HEK293 (cell line): ENCODE data around the gene TPM3.
"Not testable (repeated sequence)": the region's sequence is repeated elsewhere in the genome, so short reads cannot be mapped to it uniquely, and the experiment has no call there.

Experiments
- CTCF ChIA-PET: fragments of 350-600 bp; formaldehyde crosslinking; extraction: SDS; loops from one replicate; lab custom pipeline; 2021; ENCODE audit warnings: antibody characterized with exemption; lab: Yijun Ruan, JAX
- POLR2A ChIA-PET: fragments of 300-600 bp; formaldehyde crosslinking; extraction: SDS; loops from one replicate; lab custom pipeline; 2020; ENCODE audit warnings: antibody characterized with exemption, inconsistent platforms; lab: Yijun Ruan, JAX
- H3K27ac ChIP-seq: fragments of 200-500 bp; sonication (Bioruptor generic); 2 replicates; pipeline ENCODE4 v1.5.1; 2014; ENCODE audit warnings: low read depth, low read length, control low read depth, inconsistent platforms; ENCODE audit errors: extremely low read depth
- H3K36me3 ChIP-seq, 2 experiments: fragments of 200-500 bp in 1 of 2; sonication (Bioruptor generic) in 1 of 2; 1 replicate in 1 of 2; 2 replicates in 1 of 2; pipeline ENCODE4 v1.5.1; 2014 to 2017; ENCODE audit warnings: inconsistent platforms in 2 of 2, low read length in 2 of 2; ENCODE audit not compliant: control insufficient read depth in 2 of 2, insufficient read depth in 1 of 2
- H3K4me1 ChIP-seq: fragments of 200-500 bp; sonication (Bioruptor generic); 2 replicates; pipeline ENCODE4 v1.5.1; 2014; ENCODE audit warnings: mild to moderate bottlenecking, low read length, inconsistent platforms; ENCODE audit not compliant: control insufficient read depth, insufficient read depth
- H3K4me3 ChIP-seq: 2 replicates; pipeline ENCODE4 v1.5.1; 2011; ENCODE audit warnings: low read depth, mild to moderate bottlenecking, control low read depth, low read length, moderate library complexity
- H3K9me3 ChIP-seq: fragments of 200-500 bp; sonication (Bioruptor generic); 2 replicates; pipeline ENCODE4 v1.5.1; 2014; ENCODE audit warnings: low read depth, low read length, inconsistent platforms; ENCODE audit not compliant: control insufficient read depth, insufficient read depth
- GLI4 ChIP-seq: fragments of 450-650 bp; formaldehyde crosslinking; IDR thresholded peaks from 2 replicates; pipeline ENCODE4 v1.5.1; 2016; ENCODE audit warnings: missing biosample characterization, missing genetic modification characterization
- GLIS1 ChIP-seq: fragments of 450-650 bp; formaldehyde crosslinking; IDR thresholded peaks from 2 replicates; pipeline ENCODE4 v1.5.1; 2016; ENCODE audit warnings: missing biosample characterization, missing genetic modification characterization
- IKZF3 ChIP-seq: fragments of 450-650 bp; IDR thresholded peaks from 2 replicates; pipeline ENCODE4 v1.5.0; 2018; ENCODE audit warnings: missing biosample characterization, mild to moderate bottlenecking, missing genetic modification characterization, moderate library complexity
- OSR2 ChIP-seq: fragments of 450-650 bp; formaldehyde crosslinking; IDR thresholded peaks from 2 replicates; pipeline ENCODE4 v1.5.1; 2016; ENCODE audit warnings: missing biosample characterization, missing genetic modification characterization
- PRDM1 ChIP-seq: fragments of 450-650 bp; formaldehyde crosslinking; IDR thresholded peaks from 2 replicates; pipeline ENCODE4; 2016; ENCODE audit warnings: missing biosample characterization, missing genetic modification characterization
- YY2 ChIP-seq: fragments of 450-650 bp; formaldehyde crosslinking; IDR thresholded peaks from 2 replicates; pipeline ENCODE4 v1.5.1; 2016; ENCODE audit warnings: missing biosample characterization, missing genetic modification characterization
- ZNF16 ChIP-seq: fragments of 450-650 bp; formaldehyde crosslinking; IDR thresholded peaks from 2 replicates; pipeline ENCODE4 v1.5.1; 2016; ENCODE audit warnings: low read depth, missing biosample characterization, missing genetic modification characterization
- ZNF2 ChIP-seq: fragments of 450-650 bp; formaldehyde crosslinking; IDR thresholded peaks from 2 replicates; pipeline ENCODE4 v1.5.1; 2016; ENCODE audit warnings: missing biosample characterization, missing genetic modification characterization
- ZNF202 ChIP-seq: fragments of 450-650 bp; formaldehyde crosslinking; IDR thresholded peaks from 2 replicates; pipeline ENCODE4 v1.5.1; 2016; ENCODE audit warnings: missing biosample characterization, missing genetic modification characterization, borderline replicate concordance
- ZNF274 ChIP-seq, 2 experiments: fragments of 200-500 bp in 1 of 2; fragments of 450-650 bp in 1 of 2; sonication (Bioruptor generic) in 1 of 2; formaldehyde crosslinking in 1 of 2; IDR thresholded peaks; 2 replicates each; pipeline versions ENCODE4 v1.5.1 to v1.6.1; 2014 to 2016; ENCODE audit warnings: borderline replicate concordance in 1 of 2, inconsistent platforms in 1 of 2, low read length in 1 of 2, missing biosample characterization in 1 of 2, missing genetic modification characterization in 1 of 2
- ZNF350 ChIP-seq: fragments of 450-650 bp; formaldehyde crosslinking; IDR thresholded peaks from 2 replicates; pipeline ENCODE4 v1.5.0; 2017; ENCODE audit warnings: missing biosample characterization, mild to moderate bottlenecking, missing genetic modification characterization
- ZNF530 ChIP-seq: fragments of 450-650 bp; formaldehyde crosslinking; IDR thresholded peaks from 2 replicates; pipeline ENCODE4 v1.5.1; 2016; ENCODE audit warnings: low read depth, missing biosample characterization, missing genetic modification characterization
- ZNF549 ChIP-seq: fragments of 450-650 bp; IDR thresholded peaks from 2 replicates; pipeline ENCODE4 v1.5.1; 2018; ENCODE audit warnings: missing biosample characterization, missing genetic modification characterization, mild to moderate bottlenecking, inconsistent platforms, moderate library complexity
- ZNF600 ChIP-seq: fragments of 450-650 bp; formaldehyde crosslinking; IDR thresholded peaks from 2 replicates; pipeline ENCODE4 v1.5.1; 2016; ENCODE audit warnings: missing biosample characterization, missing genetic modification characterization
- ZNF660 ChIP-seq: fragments of 450-650 bp; IDR thresholded peaks from 2 replicates; pipeline ENCODE4 v1.5.1; 2018; ENCODE audit warnings: missing biosample characterization, mild to moderate bottlenecking, missing genetic modification characterization
- ZNF768 ChIP-seq: fragments of 450-650 bp; formaldehyde crosslinking; IDR thresholded peaks from 2 replicates; pipeline ENCODE4 v1.5.1; 2018; ENCODE audit warnings: missing biosample characterization, mild to moderate bottlenecking, missing genetic modification characterization
- ZNF843 ChIP-seq: fragments of 450-650 bp; formaldehyde crosslinking; IDR thresholded peaks from 2 replicates; pipeline ENCODE4 v1.5.1; 2016; ENCODE audit warnings: missing biosample characterization, missing genetic modification characterization
- ZSCAN23 ChIP-seq: fragments of 450-650 bp; formaldehyde crosslinking; IDR thresholded peaks from 2 replicates; pipeline ENCODE4 v1.5.1; 2016; ENCODE audit warnings: missing biosample characterization, missing genetic modification characterization
- TF ChIP-seq, protein P1 (sequence below): fragments of 450-650 bp; formaldehyde crosslinking; IDR thresholded peaks from 2 replicates; pipeline ENCODE4 v1.5.1; 2016; ENCODE audit warnings: missing biosample characterization, missing genetic modification characterization
- TF ChIP-seq, protein P2 (sequence below): fragments of 450-650 bp; formaldehyde crosslinking; IDR thresholded peaks from 2 replicates; pipeline ENCODE4; 2016; ENCODE audit warnings: missing biosample characterization, missing genetic modification characterization

TPM3 gene

DNA sequence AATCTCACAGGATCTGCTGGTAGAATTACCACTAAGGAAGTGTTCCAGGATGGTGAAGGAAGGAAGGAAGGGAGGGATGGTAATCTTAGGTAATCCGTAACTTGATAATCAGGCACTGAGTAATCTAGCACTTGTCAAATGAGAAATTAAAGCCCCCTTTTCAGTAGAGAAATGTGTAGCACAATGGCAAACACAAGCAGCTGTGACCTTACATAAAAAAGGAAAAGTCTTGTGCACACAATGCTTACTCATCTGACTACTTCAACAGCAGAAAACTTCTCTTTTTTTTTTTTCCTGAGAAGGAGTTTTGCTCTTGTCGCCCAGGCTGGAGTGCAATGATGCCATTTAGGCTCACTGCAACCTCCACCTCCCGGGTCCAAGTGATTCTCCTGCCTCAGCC lies 43.1 kb downstream of the TPM3 start (continued):
- TF ChIP-seq ZNF600 (tag by site-specific recombination): 0 out of 2 replicates have a peak, but pooled peaks have one; percentile 35
- TF ChIP-seq ZNF768 (tag by site-specific recombination): no peak
- TF ChIP-seq ZNF530: no peak
- no peak for TF ChIP-seq YY2 (tag by site-specific recombination)
- TF ChIP-seq PRDM1 (tag by site-specific recombination): 0 out of 2 replicates have a peak, but pooled peaks have one; percentile 8
- TF ChIP-seq, protein P1, sequence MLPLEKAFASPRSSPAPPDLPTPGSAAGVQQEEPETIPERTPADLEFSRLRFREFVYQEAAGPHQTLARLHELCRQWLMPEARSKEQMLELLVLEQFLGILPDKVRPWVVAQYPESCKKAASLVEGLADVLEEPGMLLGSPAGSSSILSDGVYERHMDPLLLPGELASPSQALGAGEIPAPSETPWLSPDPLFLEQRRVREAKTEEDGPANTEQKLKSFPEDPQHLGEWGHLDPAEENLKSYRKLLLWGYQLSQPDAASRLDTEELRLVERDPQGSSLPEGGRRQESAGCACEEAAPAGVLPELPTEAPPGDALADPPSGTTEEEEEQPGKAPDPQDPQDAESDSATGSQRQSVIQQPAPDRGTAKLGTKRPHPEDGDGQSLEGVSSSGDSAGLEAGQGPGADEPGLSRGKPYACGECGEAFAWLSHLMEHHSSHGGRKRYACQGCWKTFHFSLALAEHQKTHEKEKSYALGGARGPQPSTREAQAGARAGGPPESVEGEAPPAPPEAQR: no peak
- TF ChIP-seq ZNF274 (IDR thresholded peaks at IDR 0.05; ENCODE audit: low read length): no peak
- no peak for TF ChIP-seq ZNF274 (tag by site-specific recombination; IDR thresholded peaks at IDR 0.05; ENCODE audit: borderline replicate concordance)
- no peak for TF ChIP-seq GLI4 (tag by site-specific recombination)
- no peak for TF ChIP-seq ZNF549 (tag by site-specific recombination)
- TF ChIP-seq ZNF660 (tag by site-specific recombination): no peak
- TF ChIP-seq ZNF16 (tag by site-specific recombination): no peak
- TF ChIP-seq ZNF843 (tag by site-specific recombination): no peak
- no peak for TF ChIP-seq IKZF3 (tag by site-specific recombination)
- TF ChIP-seq OSR2 (tag by site-specific recombination): peak; percentile 73
- TF ChIP-seq ZNF202 (tag by site-specific recombination): no peak
- TF ChIP-seq ZSCAN23 (tag by site-specific recombination): no peak
- no peak for TF ChIP-seq ZNF350
- TF ChIP-seq, all 188 proteins: peak for 4

DNA sequence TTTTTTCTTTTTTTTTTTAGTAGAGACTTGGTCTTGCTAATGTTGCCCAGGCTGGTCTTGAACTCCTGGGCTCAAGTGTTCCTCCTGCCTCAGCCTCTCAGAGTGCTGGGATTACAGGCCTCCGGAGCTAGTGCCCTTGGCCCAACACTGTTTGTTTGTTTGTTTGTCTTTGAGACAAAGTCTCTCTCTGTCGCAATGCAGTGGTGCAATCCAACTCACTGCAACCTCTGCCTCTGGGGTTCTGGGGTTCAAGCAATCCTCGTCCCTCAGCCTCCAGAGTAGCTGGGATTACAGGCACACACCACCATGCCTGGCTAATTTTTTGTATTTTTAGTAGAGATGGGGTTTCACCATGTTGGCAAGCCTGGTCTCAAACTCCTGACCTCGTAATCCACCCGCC lies 44.4 kb downstream of the TPM3 start:
- not testable (repeated sequence) for H3K4me3 ChIP-seq, H3K4me1 ChIP-seq
- CTCF ChIA-PET: interaction anchor here (0.6 kb wide), 1 partner anchor 163 kb away, joined by 4 read pairs; no protein-coding TSS in a partner anchor

DNA sequence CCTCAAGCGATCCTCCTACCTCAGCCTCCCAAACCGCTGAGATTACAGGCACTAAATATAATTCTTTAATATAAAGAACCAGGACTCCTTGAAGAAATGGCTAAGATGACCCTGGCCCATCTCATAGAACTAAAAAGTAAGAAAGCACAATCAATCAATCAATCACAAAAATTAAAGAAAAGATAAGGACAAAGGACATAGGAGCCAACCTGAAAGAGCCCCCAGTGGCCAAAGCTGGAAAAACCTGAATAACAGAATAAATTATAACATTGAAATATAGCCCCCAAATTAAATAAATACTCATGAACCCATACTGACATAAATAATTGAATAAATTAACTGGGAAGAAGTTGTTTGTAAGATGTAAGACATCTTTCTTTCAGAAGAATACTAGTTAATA lies 45.9 kb downstream of the TPM3 start:
- Histone ChIP-seq H3K36me3 (no peaks in the 10 kb centered on the region), H3K27ac (no peak overlapping the region), H3K4me3 (no peak overlapping the region), H3K9me3 (no peaks in the 10 kb centered on the region), H3K4me1 (no peaks in the 10 kb centered on the region)
- ChIA-PET CTCF (interaction anchor here (0.6 to 1.7 kb wide), 5 partner anchors 10 to 126 kb away, joined by 3 to 6 read pairs (median 4); no protein-coding TSS in a partner anchor), POLR2A (no interaction called here)
- TF ChIP-seq, protein P2, sequence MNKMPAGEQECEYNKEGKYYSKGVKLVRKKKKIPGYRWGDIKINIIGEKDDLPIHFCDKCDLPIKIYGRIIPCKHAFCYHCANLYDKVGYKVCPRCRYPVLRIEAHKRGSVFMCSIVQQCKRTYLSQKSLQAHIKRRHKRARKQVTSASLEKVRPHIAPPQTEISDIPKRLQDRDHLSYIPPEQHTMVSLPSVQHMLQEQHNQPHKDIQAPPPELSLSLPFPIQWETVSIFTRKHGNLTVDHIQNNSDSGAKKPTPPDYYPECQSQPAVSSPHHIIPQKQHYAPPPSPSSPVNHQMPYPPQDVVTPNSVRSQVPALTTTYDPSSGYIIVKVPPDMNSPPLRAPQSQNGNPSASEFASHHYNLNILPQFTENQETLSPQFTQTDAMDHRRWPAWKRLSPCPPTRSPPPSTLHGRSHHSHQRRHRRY (tag by site-specific recombination): no peak
- TF ChIP-seq ZNF2 (tag by site-specific recombination) (0 out of 2 replicates have a peak, but pooled peaks have one; percentile 32), GLIS1 (tag by site-specific recombination) (no peak)

More for the DNA sequence above, 44.4 kb downstream of the TPM3 start:
- H3K9me3 ChIP-seq, POLR2A ChIA-PET, H3K27ac ChIP-seq, H3K36me3 ChIP-seq: not testable (repeated sequence)
